HG03045 (cell line): ENCODE results near the gene ABCG2.

Source experiments
- ATAC-seq: cut with Tn5 transposase; IDR thresholded peaks from one replicate; pipeline ENCODE4 v1.9.1; 2021; ENCODE audit warnings: mild to moderate bottlenecking, moderate library complexity; ENCODE audit not compliant: unreplicated experiment

The ABCG2 gene

GRCh38 chr4:88158489-88159228 is at the start of gene ABCG2:
Gene ABCG2, minus strand, starts transcription at chr4:88158639. Its CDS starts 18,644 bp downstream, at chr4:88139995.
- peak; percentile 57 for ATAC-seq

GRCh38 chr4:88208156-88208555 is 49.7 kb upstream of the ABCG2 start:
- no peak for ATAC-seq

GRCh38 chr4:88207171-88207570 is 48.7 kb upstream of the ABCG2 start:
- no peak for ATAC-seq

- ATAC-seq: no peak
These were observed 46.4 kb upstream of the ABCG2 start for GRCh38 chr4:88204882-88205281.

- ATAC-seq: no peak
These were observed 44.0 kb upstream of the ABCG2 start for GRCh38 chr4:88202443-88202842.

GRCh38 chr4:88200186-88200585 is 41.7 kb upstream of the ABCG2 start:
- no peak for ATAC-seq

GRCh38 chr4:88196523-88197185 is 38.2 kb upstream of the ABCG2 start:
- ATAC-seq: no peak

- no peak for ATAC-seq
These were observed 37.5 kb upstream of the ABCG2 start for GRCh38 chr4:88196013-88196365.

- no peak for ATAC-seq
These were observed 37.0 kb upstream of the ABCG2 start for GRCh38 chr4:88195328-88196012.

- no peak for ATAC-seq
These were observed 33.0 kb upstream of the ABCG2 start for GRCh38 chr4:88191404-88191803.

GRCh38 chr4:88189881-88190585 is 31.6 kb upstream of the ABCG2 start:
- ATAC-seq: no peak

- ATAC-seq: no peak
These were observed 30.9 kb upstream of the ABCG2 start for GRCh38 chr4:88189418-88189738.

- ATAC-seq: no peak
These were observed 30.4 kb upstream of the ABCG2 start for GRCh38 chr4:88188738-88189417.

GRCh38 chr4:88187766-88188165 is 29.3 kb upstream of the ABCG2 start:
- ATAC-seq: no peak

GRCh38 chr4:88185906-88186305 is 27.5 kb upstream of the ABCG2 start:
- ATAC-seq: no peak

- no peak for ATAC-seq
These were observed 20.8 kb upstream of the ABCG2 start for GRCh38 chr4:88179261-88179660.

GRCh38 chr4:88178626-88179231 is 20.3 kb upstream of the ABCG2 start:
- ATAC-seq: no peak

- ATAC-seq: no peak
These were observed 19.7 kb upstream of the ABCG2 start for GRCh38 chr4:88177983-88178625.

GRCh38 chr4:88172987-88173386 is 14.5 kb upstream of the ABCG2 start:
- no peak for ATAC-seq

GRCh38 chr4:88171206-88171605 is 12.8 kb upstream of the ABCG2 start:
- no peak for ATAC-seq
